ENCODE measurements around the gene ZNHIT1.
"Not testable (repeated sequence)": the region's sequence is repeated elsewhere in the genome, so short reads cannot be mapped to it uniquely, and the experiment has no call there.

The ZNHIT1 gene

DNA sequence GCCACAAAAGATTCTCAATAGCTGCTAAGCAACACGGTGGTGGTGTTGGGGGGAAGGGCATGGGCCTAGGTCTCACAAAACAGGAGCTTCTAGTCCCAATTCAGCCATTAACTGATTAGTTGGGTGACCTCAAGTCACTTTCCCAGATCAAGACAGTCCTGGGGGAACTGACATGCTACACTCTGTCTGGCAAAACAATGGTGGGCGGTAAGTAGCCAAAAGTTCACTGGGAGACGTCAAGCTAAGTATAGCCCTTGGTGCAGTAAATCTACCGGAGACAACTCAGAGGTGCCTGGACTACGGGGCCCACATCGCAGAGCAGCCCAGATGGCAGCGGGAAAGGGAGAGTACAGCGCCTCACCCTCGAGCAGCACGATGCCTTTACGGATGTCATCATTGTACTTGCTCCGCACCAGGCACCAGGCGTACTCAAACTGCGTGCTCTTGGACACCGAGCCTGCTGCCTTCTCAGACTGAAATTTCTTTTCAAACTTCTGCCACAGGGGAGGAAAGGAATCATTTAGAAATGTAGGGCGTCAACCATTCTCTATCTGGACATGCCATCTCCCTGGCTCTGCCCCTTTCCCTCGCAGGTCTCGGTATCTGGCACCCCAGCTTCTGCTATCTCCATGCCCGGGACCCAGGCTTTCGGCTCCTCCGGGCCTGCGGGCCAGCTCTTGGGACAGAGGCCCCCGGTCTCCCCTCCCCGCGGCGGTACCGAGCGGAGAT, 25.8 kb downstream of the ZNHIT1 start:
- DNase-seq: no peak

DNA sequence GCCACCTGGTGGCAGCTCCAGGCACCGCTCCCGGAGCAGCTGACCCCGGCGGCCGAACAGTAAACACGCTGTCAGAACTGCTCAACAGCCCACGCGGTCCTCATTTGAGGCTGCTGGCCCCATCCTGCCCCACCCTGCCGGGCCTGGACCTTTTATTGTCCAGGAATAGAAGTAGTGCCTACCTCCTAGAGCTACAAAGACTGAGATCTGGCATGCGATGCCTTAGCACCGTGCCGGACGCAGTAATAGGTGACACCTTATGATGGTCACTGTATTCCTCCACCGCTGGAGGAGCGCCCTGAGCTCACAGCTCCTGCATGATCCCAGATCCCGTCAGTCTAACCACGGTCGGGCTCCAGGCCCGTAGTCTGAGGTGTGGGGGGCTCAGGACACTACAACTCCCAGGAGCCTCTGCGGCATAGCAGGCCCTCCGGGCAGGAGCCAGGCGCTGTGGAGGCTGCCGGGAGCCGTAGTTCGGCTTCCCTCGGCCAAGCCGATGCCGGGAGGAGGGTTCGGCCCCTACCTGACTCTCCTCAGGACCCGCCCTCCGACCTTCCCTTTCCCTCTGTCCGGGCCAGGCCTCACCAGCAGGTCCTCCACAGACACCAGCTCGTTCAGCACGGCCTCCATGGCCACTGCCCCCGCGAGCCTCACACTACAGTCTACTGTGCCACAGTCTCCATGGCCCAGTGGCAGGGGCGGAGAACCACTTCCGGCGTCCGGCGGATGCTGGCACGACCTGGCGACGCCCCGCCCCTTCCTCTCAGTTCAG, 26.6 kb downstream of the ZNHIT1 start, which contains the start of gene FIS1:
FIS1 (minus strand) TSS at position 707 of the 772 bp plus-strand sequence; CDS start at position 630, 77 bp downstream.
- DNase-seq: peak; percentile 97

DNA sequence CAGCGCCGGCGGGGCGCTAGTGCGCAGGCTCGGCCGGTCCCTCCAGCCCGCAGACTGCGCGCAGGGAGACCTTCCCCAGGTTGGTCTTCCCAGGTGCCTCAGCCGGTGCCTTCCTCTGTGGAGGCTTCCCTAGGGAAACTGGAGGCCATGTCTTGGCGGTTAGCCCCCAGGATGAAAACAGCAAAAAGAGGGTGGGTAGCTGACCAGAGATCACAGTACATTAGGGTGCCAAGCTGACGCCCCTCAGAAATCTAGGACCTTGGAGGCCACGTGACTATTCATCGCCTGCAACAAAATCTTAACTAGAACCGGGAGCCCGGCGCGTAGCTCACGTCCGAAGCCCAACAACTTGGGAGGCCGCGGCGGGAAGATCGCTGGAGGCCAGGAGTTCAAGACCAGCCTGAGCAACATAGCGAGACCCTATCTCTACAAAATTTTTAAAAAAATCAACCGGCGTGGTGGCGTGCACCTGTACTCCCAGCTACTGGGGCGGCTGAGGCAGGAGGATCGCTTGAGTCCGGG, 27.2 kb downstream of the ZNHIT1 start:
- DNase-seq: no peak

DNA sequence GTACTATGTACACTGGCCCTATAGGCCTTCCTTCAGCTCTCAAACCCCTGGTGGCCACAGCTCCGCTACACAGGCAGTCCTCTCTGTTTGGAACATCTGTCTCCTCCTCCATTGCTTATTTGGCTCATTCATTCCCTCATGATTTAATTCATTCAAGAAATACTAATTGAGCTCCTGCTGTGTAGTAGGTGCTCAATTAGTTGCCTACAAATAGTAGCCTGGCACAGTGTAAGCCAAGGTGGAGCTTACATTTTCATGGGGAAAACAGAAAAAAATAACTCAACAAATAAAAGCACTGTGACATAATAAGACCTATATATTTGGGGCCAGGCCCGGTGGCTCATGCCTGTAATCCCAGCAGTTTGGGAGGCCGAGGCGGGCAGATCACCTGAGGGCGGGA, 30.3 kb downstream of the ZNHIT1 start:
- no peak for DNase-seq

DNA sequence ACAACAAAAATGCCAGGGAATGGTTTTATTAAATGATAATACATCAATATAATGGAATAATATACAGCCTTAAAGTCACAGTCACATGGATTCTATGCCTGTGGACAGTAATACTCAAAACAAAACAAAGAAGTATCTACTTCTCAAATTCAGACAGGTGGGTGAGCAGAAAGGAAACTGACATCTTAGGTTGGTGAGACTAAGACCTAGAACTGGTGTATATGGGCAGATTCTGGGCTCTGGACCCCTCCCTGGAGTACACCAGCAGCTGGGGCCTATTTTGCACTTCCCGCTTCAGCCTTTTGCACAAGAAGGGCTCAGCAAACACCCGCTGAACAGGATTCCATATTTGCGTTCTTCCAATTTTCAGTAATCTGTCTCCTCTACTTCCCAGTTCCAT, 32.4 kb downstream of the ZNHIT1 start:
- DNase-seq: no peak

GRCh38 chr7:101251871-101252659, 34.1 kb downstream of the ZNHIT1 start:
- DNase-seq: peak; percentile 99

GRCh38 chr7:101253199-101253598, 35.2 kb downstream of the ZNHIT1 start:
- DNase-seq: not testable (repeated sequence)

DNA sequence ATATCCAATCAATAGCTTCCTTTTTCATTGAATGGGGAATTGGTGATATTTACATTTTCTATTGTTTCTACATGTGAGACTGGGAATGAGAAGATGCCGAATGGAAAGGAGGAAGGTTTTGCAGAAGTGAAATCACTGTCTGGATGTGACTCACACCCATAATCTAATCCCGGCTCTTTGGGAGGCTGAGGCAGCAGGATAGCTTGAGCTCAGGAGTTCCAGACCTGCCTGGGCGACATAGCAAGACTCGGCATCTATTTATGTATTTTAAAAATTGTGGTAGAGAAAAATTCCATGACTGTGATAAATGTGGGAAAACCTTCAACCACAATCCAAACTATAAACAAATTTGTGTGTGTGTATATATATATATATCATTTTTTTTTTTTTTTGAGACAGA, 37.8 kb downstream of the ZNHIT1 start:
- no peak for DNase-seq

DNA sequence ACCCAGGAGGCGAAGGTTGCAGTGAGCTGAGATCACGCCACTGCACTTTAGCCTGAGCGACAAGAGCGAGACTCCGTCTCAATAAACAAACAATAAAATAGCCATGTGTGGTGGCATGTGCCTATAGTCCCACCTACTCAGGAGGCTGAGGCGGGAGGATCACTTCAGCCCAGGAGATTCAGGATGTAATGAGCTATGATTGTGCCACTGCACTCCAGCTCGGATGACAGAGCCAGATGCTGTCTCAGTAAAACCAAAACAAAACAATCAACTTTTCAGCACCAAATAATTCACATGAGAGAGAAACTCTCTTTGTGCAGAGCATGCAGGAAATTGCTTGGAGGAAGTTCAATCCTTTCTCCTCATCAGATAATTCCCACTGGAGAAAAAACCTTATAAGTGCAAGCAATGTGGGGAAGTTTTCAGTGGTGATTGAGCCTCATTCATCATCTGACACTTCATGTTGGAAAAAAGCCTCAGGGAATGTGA, 40.3 kb downstream of the ZNHIT1 start:
- no peak for DNase-seq

DNA sequence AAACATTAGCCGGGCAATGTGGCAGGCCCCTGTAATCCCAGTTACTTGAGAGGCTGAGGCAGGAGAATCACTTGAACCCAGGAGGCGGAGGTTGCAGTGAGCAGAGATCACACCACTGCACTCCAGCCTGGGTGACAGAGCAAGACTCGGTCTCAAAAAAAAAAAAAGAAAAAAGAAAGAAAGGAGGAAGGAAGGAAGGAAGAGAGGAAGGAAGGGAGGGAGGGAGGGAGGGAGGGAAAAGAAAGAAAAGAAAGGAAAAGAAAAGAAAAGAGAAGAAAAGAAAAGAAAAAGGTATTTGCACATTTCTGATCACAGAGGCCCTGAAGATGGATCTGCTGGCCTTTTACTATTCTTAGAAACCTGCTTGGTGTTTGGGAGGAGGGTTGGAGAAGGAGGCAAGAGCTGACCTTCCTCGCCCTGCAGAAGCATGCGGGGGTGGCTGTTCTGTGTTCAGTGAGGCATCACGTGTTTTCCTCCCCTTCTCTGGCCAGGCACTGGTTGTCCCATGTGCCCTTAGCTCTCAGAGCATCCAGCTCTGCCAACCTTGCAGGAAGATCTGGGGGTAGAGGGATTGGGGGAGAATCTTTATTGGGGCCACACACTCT, 46.2 kb downstream of the ZNHIT1 start:
- DNase-seq: not testable (repeated sequence)

GRCh38 chr7:101265622-101266516, 47.9 kb downstream of the ZNHIT1 start:
- DNase-seq: no peak

DNA sequence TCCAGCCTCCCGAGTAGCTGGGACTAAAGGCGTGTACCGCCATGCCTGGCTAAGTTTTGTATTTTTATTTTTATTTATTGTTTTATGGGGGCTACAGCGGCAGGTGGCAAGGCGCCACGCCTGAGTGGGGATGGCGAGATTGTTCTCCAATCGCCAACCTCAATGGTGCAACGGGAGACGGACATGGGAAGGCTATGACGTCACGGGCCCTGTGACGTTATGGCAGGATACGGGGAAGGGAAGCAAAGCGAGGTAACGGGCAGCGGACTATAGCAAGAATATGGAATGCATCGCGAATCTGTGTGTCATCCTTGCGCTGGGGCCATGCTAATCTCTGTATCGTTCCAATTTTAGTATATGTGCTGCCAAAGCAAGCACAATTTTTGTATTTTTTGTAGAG, 51.7 kb downstream of the ZNHIT1 start:
- DNase-seq: no peak

- DNase-seq: no peak
Observed at GRCh38 chr7:101271021-101271420, 53.1 kb downstream of the ZNHIT1 start.

GRCh38 chr7:101273206-101273605, 55.2 kb downstream of the ZNHIT1 start:
- DNase-seq: peak; percentile 38

Data from eye (tissue), 1 donor.